MCF 10A (cell line): ENCODE data around the gene TRAF1. TPM values are rescaled to one million over a fixed set of nuclear protein-coding genes. Genes with fewer than 3 reads are reported as not detected.

Source experiments
- BruUV-seq: library from RNA; stranded (reverse); fragments of 400-500 nt; replicated peaks from 2 replicates; lab custom pipeline; 2021; lab: Mats Ljungman, UMichigan
- CTCF ChIA-PET: fragments of 300-600 bp; sonication (Branson Sonifier 250); formaldehyde crosslinking; extraction: SDS; loops from one replicate; lab custom pipeline; 2021; ENCODE audit warnings: antibody characterized with exemption, inconsistent platforms; lab: Yijun Ruan, JAX
- POLR2A ChIA-PET: fragments of 300-600, 350-650 bp; sonication (Branson Sonifier 250); formaldehyde crosslinking; extraction: SDS; loops from one replicate; lab custom pipeline; 2020; ENCODE audit warnings: antibody characterized with exemption, inconsistent platforms; lab: Yijun Ruan, JAX
- DNase-seq: peaks from one replicate; pipeline ENCODE4 v3.0.0-alpha.2; 2018; ENCODE audit not compliant: unreplicated experiment
- H3K27ac Mint-ChIP-seq: one replicate; pipeline ENCODE4 v1.8.0; 2022; ENCODE audit warnings: mild to moderate bottlenecking, low read depth, mixed read lengths; ENCODE audit not compliant: unreplicated experiment
- H3K27me3 Mint-ChIP-seq: one replicate; pipeline ENCODE4 v1.8.0; 2022; ENCODE audit warnings: mixed read lengths; ENCODE audit not compliant: insufficient read depth, unreplicated experiment
- H3K36me3 Mint-ChIP-seq: one replicate; pipeline ENCODE4 v1.8.0; 2022; ENCODE audit warnings: mild to moderate bottlenecking, moderate library complexity, mixed read lengths; ENCODE audit not compliant: insufficient read depth, unreplicated experiment
- H3K4me1 Mint-ChIP-seq: one replicate; pipeline ENCODE4 v1.8.0; 2022; ENCODE audit warnings: mixed read lengths; ENCODE audit not compliant: insufficient read depth, unreplicated experiment
- H3K4me3 Mint-ChIP-seq: one replicate; pipeline ENCODE4 v1.8.0; 2022; ENCODE audit warnings: mild to moderate bottlenecking, moderate library complexity, mixed read lengths; ENCODE audit not compliant: unreplicated experiment
- H3K9me3 Mint-ChIP-seq: one replicate; pipeline ENCODE4 v1.8.0; 2022; ENCODE audit warnings: mixed read lengths; ENCODE audit not compliant: unreplicated experiment
- intact Hi-C: fragments of 100-400 bp; cut with micrococcal nuclease; formaldehyde crosslinking; loops from 2 replicates; pipeline ENCODE4 v1.14.1; 2022
- total RNA-seq: library from RNA; stranded (reverse); gene quantifications from 2 replicates; pipeline ENCODE4 v1.2.3, GENCODE V29; 2022
- TF ChIP-seq, protein P1 (sequence below): fragments of 200-600 bp; IDR thresholded peaks from one replicate; pipeline ENCODE4 v1.8.0; 2022; ENCODE audit warnings: antibody characterized with exemption, mild to moderate bottlenecking; ENCODE audit not compliant: unreplicated experiment

The TRAF1 gene
- total RNA-seq, 1 experiment from 2014 or later, result 0.84 TPM

DNA sequence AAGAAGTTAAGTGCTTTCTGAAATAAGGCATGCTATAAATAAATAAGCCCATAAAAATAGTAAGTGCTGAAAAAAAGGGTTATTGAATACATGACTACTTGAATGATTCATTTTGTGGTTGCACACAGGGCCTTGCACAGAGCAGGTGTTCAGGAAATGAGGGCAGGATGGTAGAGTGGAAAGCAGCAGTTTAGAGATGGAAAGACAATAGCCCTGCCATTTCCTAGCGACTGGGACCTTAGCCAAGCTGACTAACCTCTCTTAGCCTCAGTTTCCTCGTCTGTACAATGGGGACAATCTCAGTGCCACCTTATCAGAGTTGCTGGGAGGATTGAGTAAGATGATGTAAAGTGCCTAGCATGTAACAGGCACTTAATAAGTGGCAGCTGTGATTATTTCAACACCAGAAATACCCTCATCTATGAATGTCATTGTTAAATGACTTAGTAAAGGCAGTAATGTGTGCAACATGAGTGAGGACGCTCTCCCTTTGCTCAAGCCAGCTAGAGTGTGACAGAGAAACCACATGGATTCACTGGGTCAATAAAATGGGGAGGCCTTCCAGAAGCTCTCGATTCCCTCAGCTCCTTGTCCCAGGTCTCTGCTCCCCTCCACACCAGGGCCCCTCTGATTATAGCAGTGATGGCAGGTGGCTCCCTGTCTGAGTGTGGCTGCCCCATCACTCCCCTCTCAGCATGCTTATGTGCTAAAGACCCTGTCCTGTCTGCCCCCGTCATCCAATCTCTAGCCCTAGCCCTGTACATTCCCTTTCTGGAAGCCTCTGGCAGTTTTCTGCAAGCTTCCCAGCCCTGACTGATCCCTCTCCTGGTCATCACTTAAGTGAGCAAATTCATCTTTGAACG is 33.6 kb downstream of the TRAF1 start:
- POLR2A ChIA-PET, result interaction anchor here (1.3 kb wide), 1 partner anchor 12 kb away, joined by 3 read pairs; no protein-coding TSS in a partner anchor
- H3K36me3 Mint-ChIP-seq, result no peaks in the 10 kb centered on the region
- H3K9me3 Mint-ChIP-seq, result no peaks in the 10 kb centered on the region
- peak; percentile 71 for DNase-seq
- peaks cover 13% of the 10 kb centered on the region for H3K4me1 Mint-ChIP-seq
- H3K27ac Mint-ChIP-seq, result no peak overlapping the region
- CTCF ChIA-PET, result interaction anchor here (0.6 kb wide), 1 partner anchor 588 kb away, joined by 3 read pairs; no protein-coding TSS in a partner anchor
- TF ChIP-seq, protein P1, sequence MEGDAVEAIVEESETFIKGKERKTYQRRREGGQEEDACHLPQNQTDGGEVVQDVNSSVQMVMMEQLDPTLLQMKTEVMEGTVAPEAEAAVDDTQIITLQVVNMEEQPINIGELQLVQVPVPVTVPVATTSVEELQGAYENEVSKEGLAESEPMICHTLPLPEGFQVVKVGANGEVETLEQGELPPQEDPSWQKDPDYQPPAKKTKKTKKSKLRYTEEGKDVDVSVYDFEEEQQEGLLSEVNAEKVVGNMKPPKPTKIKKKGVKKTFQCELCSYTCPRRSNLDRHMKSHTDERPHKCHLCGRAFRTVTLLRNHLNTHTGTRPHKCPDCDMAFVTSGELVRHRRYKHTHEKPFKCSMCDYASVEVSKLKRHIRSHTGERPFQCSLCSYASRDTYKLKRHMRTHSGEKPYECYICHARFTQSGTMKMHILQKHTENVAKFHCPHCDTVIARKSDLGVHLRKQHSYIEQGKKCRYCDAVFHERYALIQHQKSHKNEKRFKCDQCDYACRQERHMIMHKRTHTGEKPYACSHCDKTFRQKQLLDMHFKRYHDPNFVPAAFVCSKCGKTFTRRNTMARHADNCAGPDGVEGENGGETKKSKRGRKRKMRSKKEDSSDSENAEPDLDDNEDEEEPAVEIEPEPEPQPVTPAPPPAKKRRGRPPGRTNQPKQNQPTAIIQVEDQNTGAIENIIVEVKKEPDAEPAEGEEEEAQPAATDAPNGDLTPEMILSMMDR, result no peak
- no TSS peak for BruUV-seq
- H3K27me3 Mint-ChIP-seq, result no peaks in the 10 kb centered on the region
- intact Hi-C loops, result no loop called here
- no peak overlapping the region for H3K4me3 Mint-ChIP-seq

DNA sequence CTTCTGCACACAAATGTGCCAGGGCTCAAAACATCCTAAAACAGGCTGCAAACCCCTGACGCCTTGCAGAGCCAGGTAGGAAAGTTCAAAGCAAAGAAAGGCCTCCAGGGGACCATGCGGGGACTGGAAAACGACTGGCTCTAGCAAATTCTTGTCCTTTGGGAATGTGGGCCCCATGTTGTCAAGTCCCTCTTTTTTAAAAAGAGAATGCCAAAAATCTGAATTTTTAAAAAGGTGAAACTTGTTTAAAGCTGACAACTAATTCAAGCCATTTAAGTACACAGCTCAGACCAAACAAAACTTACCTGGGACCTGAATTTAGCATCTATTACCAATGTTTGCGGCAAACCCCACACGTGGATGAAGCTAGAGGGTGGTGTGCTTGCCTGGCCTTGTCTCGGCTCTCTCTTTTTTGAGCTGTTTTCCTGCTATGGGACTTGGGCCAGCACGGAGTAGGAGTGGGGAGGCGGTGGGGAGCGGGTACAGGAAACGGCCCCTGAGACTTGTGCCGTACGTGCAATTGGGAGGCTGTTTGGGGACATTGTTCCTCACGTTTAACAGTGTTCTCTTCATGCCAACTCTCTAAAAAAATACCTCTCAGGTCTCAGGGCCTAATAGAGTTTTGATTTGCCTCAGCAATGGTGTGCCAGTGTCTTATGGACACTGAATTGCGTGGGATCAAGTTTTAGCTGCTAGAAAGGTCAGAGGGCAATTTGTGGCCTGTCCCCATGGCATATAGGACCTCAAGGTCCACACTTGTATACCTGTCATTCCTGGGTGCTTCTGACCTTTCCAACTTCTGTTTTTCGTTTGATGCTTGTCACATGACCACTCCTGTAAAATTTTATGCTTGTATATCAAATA is 34.5 kb downstream of the TRAF1 start:
- no peak overlapping the region for H3K27ac Mint-ChIP-seq
- TF ChIP-seq, protein P1, result no peak
- ChIA-PET CTCF (interaction anchor here (0.6 kb wide), 1 partner anchor 589 kb away, joined by 3 read pairs; no protein-coding TSS in a partner anchor), POLR2A (interaction anchor here (1.3 kb wide), 1 partner anchor 12 kb away, joined by 3 read pairs; no protein-coding TSS in a partner anchor)
- H3K36me3 Mint-ChIP-seq, result no peaks in the 10 kb centered on the region
- peaks cover 13% of the 10 kb centered on the region for H3K4me1 Mint-ChIP-seq
- no peak for DNase-seq
- BruUV-seq, result no TSS peak
- intact Hi-C loops, result no loop called here
- no peaks in the 10 kb centered on the region for H3K9me3 Mint-ChIP-seq
- H3K4me3 Mint-ChIP-seq, result no peak overlapping the region
- H3K27me3 Mint-ChIP-seq, result no peaks in the 10 kb centered on the region

- intact Hi-C loops, result no loop called here
- H3K4me3 Mint-ChIP-seq, result no peak overlapping the region
- ChIA-PET CTCF (interaction anchor here (0.6 kb wide), 1 partner anchor 79 kb away, joined by 5 read pairs; no protein-coding TSS in a partner anchor), POLR2A (interaction anchor here (1.3 kb wide), 1 partner anchor 11 kb away, joined by 3 read pairs; no protein-coding TSS in a partner anchor)
- TF ChIP-seq, protein P1, result no peak
- no peaks in the 10 kb centered on the region for H3K36me3 Mint-ChIP-seq
- H3K4me1 Mint-ChIP-seq, result peaks cover 13% of the 10 kb centered on the region
- H3K9me3 Mint-ChIP-seq, result no peaks in the 10 kb centered on the region
- BruUV-seq, result no TSS peak
- H3K27me3 Mint-ChIP-seq, result no peaks in the 10 kb centered on the region
- DNase-seq, result no peak
- H3K27ac Mint-ChIP-seq, result no peak overlapping the region
These were observed 35.2 kb downstream of the TRAF1 start for GRCh38 chr9:120891245-120891883.
